Measurements from ENCODE around the gene KRTAP1-5. TPM values are rescaled to one million over a fixed set of nuclear protein-coding genes. Genes with fewer than 3 reads are reported as not detected.

KRTAP1-5 gene
- total RNA-seq, 1 experiment from 2014 or later = not detected

- intact Hi-C loops (cut with micrococcal nuclease; ENCODE audit: unreplicated experiment) = no loop called here
- ChIA-PET CTCF (no interaction called here), POLR2A (ENCODE audit: unreplicated experiment) (no interaction called here)
- no TSS peak for BruUV-seq (replicated peaks)
- Histone ChIP-seq H3K4me1 (replicated peaks; ENCODE audit: insufficient read depth) (no peaks in the 10 kb centered on the region), H3K36me3 (ENCODE audit: low read depth) (no peaks in the 10 kb centered on the region), H3K79me2 (ENCODE audit: low read depth) (no peaks in the 10 kb centered on the region), H3K4me3 (no peak overlapping the region), H2AFZ (no peak overlapping the region), H3K27ac (no peak overlapping the region), H3K4me2 (no peak overlapping the region), H3K9me3 (ENCODE audit: insufficient read depth, low read depth) (no peaks in the 10 kb centered on the region; the same call in 1 of the 2 replicates), H3F3A (ENCODE audit: insufficient read depth, low read depth) (no peaks in the 10 kb centered on the region), H4K20me1 (ENCODE audit: insufficient read depth) (no peaks in the 10 kb centered on the region), H3K27me3 (ENCODE audit: insufficient read depth, low read depth) (no peaks in the 10 kb centered on the region), H3K9me2 (ENCODE audit: insufficient read depth) (0 out of 2 replicates have a peak, but pooled peaks cover 3% of the 10 kb centered on the region)
- TF ChIP-seq EZH2 (IDR thresholded peaks at IDR 0.05; ENCODE audit: low read depth) (no peak), CTCF (conservative IDR thresholded peaks at IDR 0.05) (no peak)
- DNase-seq = no peak
Observed at GRCh38 chr17:40993084-40993483, 33.9 kb downstream of the KRTAP1-5 start.

- no peak for DNase-seq
- Histone ChIP-seq H2AFZ (no peak overlapping the region), H3K79me2 (ENCODE audit: low read depth) (no peaks in the 10 kb centered on the region), H3F3A (ENCODE audit: insufficient read depth, low read depth) (no peaks in the 10 kb centered on the region), H3K4me2 (no peak overlapping the region), H3K27ac (no peak overlapping the region), H3K4me3 (no peak overlapping the region), H3K9me3 (ENCODE audit: insufficient read depth, low read depth) (no peaks in the 10 kb centered on the region; the same call in 1 of the 2 replicates), H3K27me3 (ENCODE audit: insufficient read depth, low read depth) (no peaks in the 10 kb centered on the region), H4K20me1 (ENCODE audit: insufficient read depth) (no peaks in the 10 kb centered on the region), H3K9me2 (ENCODE audit: insufficient read depth) (0 out of 2 replicates have a peak, but pooled peaks cover 3% of the 10 kb centered on the region), H3K4me1 (replicated peaks; ENCODE audit: insufficient read depth) (no peaks in the 10 kb centered on the region), H3K36me3 (ENCODE audit: low read depth) (no peaks in the 10 kb centered on the region)
- ChIA-PET CTCF (no interaction called here), POLR2A (ENCODE audit: unreplicated experiment) (no interaction called here)
- BruUV-seq (replicated peaks) = no TSS peak
- TF ChIP-seq EZH2 (IDR thresholded peaks at IDR 0.05; ENCODE audit: low read depth) (no peak), CTCF (conservative IDR thresholded peaks at IDR 0.05) (no peak)
- intact Hi-C loops (cut with micrococcal nuclease; ENCODE audit: unreplicated experiment) = no loop called here
Observed at GRCh38 chr17:40992666-40993065, 34.3 kb downstream of the KRTAP1-5 start.

GRCh38 chr17:40986920-40987319 is 40.1 kb downstream of the KRTAP1-5 start:
- no peak overlapping the region for H3K4me2 ChIP-seq
- no peak for DNase-seq
- no peaks in the 10 kb centered on the region for H4K20me1 ChIP-seq (ENCODE audit: insufficient read depth)
- no peaks in the 10 kb centered on the region for H3F3A ChIP-seq (ENCODE audit: insufficient read depth, low read depth)
- no peaks in the 10 kb centered on the region for H3K36me3 ChIP-seq (ENCODE audit: low read depth)
- no TSS peak for BruUV-seq (replicated peaks)
- H3K79me2 ChIP-seq (ENCODE audit: low read depth) = no peaks in the 10 kb centered on the region
- no peak overlapping the region for H3K4me3 ChIP-seq
- H2AFZ ChIP-seq = no peak overlapping the region
- intact Hi-C loops (cut with micrococcal nuclease; ENCODE audit: unreplicated experiment) = no loop called here
- CTCF ChIA-PET = interaction anchor here (0.6 kb wide), 1 partner anchor 371 kb away, joined by 4 read pairs; no protein-coding TSS in a partner anchor
- no peak for TF ChIP-seq EZH2 (IDR thresholded peaks at IDR 0.05; ENCODE audit: low read depth)
- no peak for TF ChIP-seq CTCF (conservative IDR thresholded peaks at IDR 0.05)
- 0 out of 2 replicates have a peak, but pooled peaks cover 3% of the 10 kb centered on the region for H3K9me2 ChIP-seq (ENCODE audit: insufficient read depth)
- POLR2A ChIA-PET (ENCODE audit: unreplicated experiment) = no interaction called here
- no peaks in the 10 kb centered on the region; the same call in 1 of the 2 replicates for H3K9me3 ChIP-seq (ENCODE audit: insufficient read depth, low read depth)
- H3K27me3 ChIP-seq (ENCODE audit: insufficient read depth, low read depth) = no peaks in the 10 kb centered on the region
- H3K27ac ChIP-seq = no peak overlapping the region
- no peaks in the 10 kb centered on the region for H3K4me1 ChIP-seq (replicated peaks; ENCODE audit: insufficient read depth)

Measured in PC-9 (cell line).